ENCODE data around the gene RFC5. TPM values are rescaled to one million over a fixed set of nuclear protein-coding genes. Genes with fewer than 3 reads are reported as not detected.

The RFC5 gene
- total and polyA plus RNA-seq, 2 of the 8 experiments (the other 6 are each of a cell fraction or from before 2014, with no cell fraction given), result 34.4 to 40.6 TPM

DNA sequence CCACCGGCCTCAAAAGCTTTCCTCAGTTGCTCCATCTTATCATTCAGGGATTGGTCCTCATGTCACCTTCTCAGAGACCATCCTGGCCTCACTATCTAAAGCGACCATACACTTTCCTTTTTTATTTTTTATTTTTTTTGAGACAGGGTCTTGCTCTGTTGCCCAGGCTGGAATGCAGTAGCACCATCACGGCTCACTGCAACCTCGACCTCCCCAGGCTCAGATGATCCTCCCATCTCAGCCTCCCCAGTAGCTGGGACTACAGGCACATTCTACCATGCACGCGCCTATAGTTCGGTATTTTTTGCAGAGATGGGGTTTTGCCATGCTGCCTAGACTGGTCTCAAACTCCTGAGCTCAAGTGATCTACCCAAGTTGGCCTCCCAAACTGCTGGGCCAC lies 41.7 kb downstream of the RFC5 start (continued):
- TF ChIP-seq TAF1 (IDR thresholded peaks at IDR 0.05; ENCODE audit: low read depth, low read length) (no peak), RBBP5 (IDR thresholded peaks at IDR 0.05; ENCODE audit: borderline replicate concordance, low read depth, low read length) (no peak), POU5F1 (IDR thresholded peaks at IDR 0.05; ENCODE audit: low read depth, low read length) (no peak), NRF1 (IDR thresholded peaks at IDR 0.05; ENCODE audit: low read depth, low read length) (no peak), RFX5 (IDR thresholded peaks at IDR 0.05; ENCODE audit: borderline replicate concordance, low read depth, low read length) (no peak)
- TF ChIP-seq, protein P1, sequence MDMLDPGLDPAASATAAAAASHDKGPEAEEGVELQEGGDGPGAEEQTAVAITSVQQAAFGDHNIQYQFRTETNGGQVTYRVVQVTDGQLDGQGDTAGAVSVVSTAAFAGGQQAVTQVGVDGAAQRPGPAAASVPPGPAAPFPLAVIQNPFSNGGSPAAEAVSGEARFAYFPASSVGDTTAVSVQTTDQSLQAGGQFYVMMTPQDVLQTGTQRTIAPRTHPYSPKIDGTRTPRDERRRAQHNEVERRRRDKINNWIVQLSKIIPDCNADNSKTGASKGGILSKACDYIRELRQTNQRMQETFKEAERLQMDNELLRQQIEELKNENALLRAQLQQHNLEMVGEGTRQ (IDR thresholded peaks at IDR 0.05; ENCODE audit: low read length), result no peak
